Measurements from ENCODE around the gene PSG7. TPM values are rescaled to one million over a fixed set of nuclear protein-coding genes. Genes with fewer than 3 reads are reported as not detected.
"Not testable (repeated sequence)": the region's sequence is repeated elsewhere in the genome, so short reads cannot be mapped to it uniquely, and the experiment has no call there.

PSG7 gene
- total and polyA plus RNA-seq, 2 donors, result 0.07 TPM; not detected in 1

DNA sequence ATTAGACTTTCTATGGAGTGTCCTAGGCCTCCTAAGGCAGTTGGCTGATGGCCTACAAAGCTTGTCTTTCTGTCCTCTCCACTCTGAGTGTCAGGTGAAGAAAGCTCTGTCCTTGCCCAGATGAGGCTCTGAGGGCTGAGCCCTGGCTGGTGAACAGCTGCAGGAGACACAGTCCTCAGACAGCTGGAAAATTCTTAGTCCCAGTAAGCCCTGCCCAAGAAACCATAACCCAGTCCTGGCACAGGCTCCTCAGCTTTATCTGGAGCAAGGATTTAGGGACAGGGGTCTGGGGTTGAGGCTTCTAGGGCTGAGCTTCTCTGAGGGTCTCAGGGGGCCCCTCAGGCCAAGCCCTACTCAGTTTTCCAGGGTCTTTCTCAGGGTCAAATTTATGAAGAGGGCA, 2.3 kb downstream of the PSG7 start:
- not testable (repeated sequence) for H3K27me3 ChIP-seq (ENCODE audit: control insufficient read depth in 2 of 2, insufficient read depth in 1 of 2, low read length in 1 of 2); H3K4me3 ChIP-seq (ENCODE audit: low read length in 2 of 2); DNase-seq (ENCODE audit: low read depth in 6 of 9, low spot score in 9 of 9)

DNA sequence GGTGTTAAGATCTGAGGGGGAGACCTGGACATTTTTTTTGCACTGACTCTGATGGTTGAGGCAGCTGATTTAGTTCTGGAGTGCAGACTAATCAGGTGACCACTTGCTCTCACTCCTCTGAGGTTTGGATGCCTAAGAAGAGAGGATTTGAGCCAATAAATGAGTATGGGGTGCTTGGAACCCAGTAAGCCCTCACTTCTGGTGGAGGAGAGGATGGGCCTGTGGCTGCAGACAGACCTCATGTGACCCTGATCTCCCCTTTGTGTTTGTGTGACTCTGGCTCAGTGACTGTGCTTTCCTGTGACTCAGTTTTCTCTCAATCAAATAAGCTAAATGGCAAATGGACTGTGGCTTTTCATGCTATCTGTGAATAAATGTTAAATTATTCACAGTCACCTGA, 2.8 kb downstream of the PSG7 start:
- not testable (repeated sequence) for H3K9me3 ChIP-seq (ENCODE audit: control insufficient read depth in 2 of 2, insufficient read depth in 1 of 2, low read length in 1 of 2); H3K4me1 ChIP-seq (ENCODE audit: control insufficient read depth in 2 of 2, insufficient read depth in 2 of 2, low read length in 2 of 2); H3K4me3 ChIP-seq (ENCODE audit: low read length in 2 of 2); H3K27me3 ChIP-seq (ENCODE audit: control insufficient read depth in 2 of 2, insufficient read depth in 1 of 2, low read length in 1 of 2); H3K36me3 ChIP-seq (ENCODE audit: control insufficient read depth in 2 of 2, insufficient read depth in 2 of 2, low read length in 1 of 2); DNase-seq (ENCODE audit: low read depth in 6 of 9, low spot score in 9 of 9); H3K27ac ChIP-seq (ENCODE audit: low read depth in 1 of 2, low read length in 1 of 2)

More for the DNA sequence above, 2.3 kb downstream of the PSG7 start:
- H3K4me1 ChIP-seq (ENCODE audit: control insufficient read depth in 2 of 2, insufficient read depth in 2 of 2, low read length in 2 of 2); H3K36me3 ChIP-seq (ENCODE audit: control insufficient read depth in 2 of 2, insufficient read depth in 2 of 2, low read length in 1 of 2); H3K9me3 ChIP-seq (ENCODE audit: control insufficient read depth in 2 of 2, insufficient read depth in 1 of 2, low read length in 1 of 2); H3K27ac ChIP-seq (ENCODE audit: low read depth in 1 of 2, low read length in 1 of 2): not testable (repeated sequence)

DNA sequence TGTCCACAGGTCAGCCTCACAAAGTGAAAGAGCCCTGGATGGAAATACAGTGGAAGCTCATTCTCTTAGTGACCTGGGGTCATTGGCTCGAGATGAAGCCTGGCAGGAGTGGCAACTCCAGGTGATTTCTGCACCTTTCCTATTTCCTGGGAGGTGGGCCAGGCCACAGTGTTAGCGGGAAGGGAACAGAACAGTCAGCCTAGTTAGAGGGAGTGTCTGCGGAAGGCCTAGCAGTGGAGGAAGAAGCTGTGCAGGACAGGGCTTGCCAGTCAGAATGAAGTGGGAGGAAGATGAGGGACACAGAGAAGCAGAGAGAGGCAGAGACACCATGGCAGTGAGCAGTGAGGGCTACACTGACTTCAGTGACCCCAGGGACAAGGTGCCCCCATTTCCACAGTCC, 3.6 kb downstream of the PSG7 start:
- H3K36me3 ChIP-seq (ENCODE audit: control insufficient read depth in 2 of 2, insufficient read depth in 2 of 2, low read length in 1 of 2); DNase-seq (ENCODE audit: low read depth in 6 of 9, low spot score in 9 of 9); H3K27me3 ChIP-seq (ENCODE audit: control insufficient read depth in 2 of 2, insufficient read depth in 1 of 2, low read length in 1 of 2); H3K4me1 ChIP-seq (ENCODE audit: control insufficient read depth in 2 of 2, insufficient read depth in 2 of 2, low read length in 2 of 2); H3K4me3 ChIP-seq (ENCODE audit: low read length in 2 of 2); H3K27ac ChIP-seq (ENCODE audit: low read depth in 1 of 2, low read length in 1 of 2); H3K9me3 ChIP-seq (ENCODE audit: control insufficient read depth in 2 of 2, insufficient read depth in 1 of 2, low read length in 1 of 2): not testable (repeated sequence)
- WGBS, result 85% methylated on average over 3 of the region's 3 CpGs

DNA sequence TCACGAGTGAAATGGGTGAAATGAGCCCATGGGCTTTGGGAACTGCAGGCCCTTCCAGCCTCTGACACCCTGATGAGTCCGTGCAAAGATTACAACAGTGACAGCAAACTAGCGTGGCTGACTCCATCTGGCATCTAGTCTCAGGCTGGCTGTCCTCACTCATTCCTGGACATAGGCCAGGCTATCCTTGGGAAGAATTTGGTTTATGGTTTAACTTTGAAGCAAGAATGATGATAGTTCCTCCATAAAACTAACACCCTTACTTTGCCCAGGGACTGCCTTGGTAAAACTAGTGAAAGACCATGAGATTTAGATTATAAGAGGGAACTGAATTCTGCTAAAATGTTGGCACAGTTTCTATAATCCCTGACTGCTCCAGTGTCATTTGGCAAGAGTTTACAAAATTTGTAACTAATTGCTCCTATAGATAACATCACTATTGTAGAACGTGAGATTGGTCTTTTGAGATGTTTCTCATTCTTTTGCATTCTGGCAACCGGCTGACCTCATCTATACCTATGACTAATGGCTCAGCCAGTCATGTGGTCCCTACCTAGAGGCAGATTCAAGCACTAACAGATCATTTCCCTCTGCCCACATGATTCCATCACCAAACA, 4.4 kb downstream of the PSG7 start:
- DNase-seq (ENCODE audit: low read depth in 6 of 9, low spot score in 9 of 9); H3K27ac ChIP-seq (ENCODE audit: low read depth in 1 of 2, low read length in 1 of 2); H3K36me3 ChIP-seq (ENCODE audit: control insufficient read depth in 2 of 2, insufficient read depth in 2 of 2, low read length in 1 of 2); H3K4me3 ChIP-seq (ENCODE audit: low read length in 2 of 2); H3K9me3 ChIP-seq (ENCODE audit: control insufficient read depth in 2 of 2, insufficient read depth in 1 of 2, low read length in 1 of 2); H3K4me1 ChIP-seq (ENCODE audit: control insufficient read depth in 2 of 2, insufficient read depth in 2 of 2, low read length in 2 of 2); H3K27me3 ChIP-seq (ENCODE audit: control insufficient read depth in 2 of 2, insufficient read depth in 1 of 2, low read length in 1 of 2): not testable (repeated sequence)
- 84% methylated on average over 5 of the region's 5 CpGs for WGBS

DNA sequence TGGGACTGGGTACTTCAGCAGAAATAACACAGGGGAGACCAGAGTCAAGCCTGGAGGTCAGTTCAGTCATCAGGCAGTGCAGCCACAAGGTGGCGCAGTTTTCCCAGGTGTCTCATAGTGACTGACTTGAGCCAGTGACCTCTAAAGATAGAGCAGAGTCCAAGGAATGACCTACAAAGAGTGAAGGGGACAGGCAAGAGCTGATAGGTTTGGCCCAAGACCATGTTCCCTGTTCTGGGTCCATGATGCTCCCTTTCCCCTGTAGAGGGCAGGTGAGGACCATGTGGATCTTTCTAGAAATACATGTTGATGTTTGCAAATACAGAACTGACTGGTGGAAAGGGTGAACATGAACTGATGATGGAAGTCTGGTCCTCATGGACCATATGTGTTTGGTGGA, 6.8 kb downstream of the PSG7 start:
- 3% methylated on average over 1 of the region's 1 CpG for WGBS
- not testable (repeated sequence) for H3K27me3 ChIP-seq (ENCODE audit: control insufficient read depth in 2 of 2, insufficient read depth in 1 of 2, low read length in 1 of 2); H3K27ac ChIP-seq (ENCODE audit: low read depth in 1 of 2, low read length in 1 of 2); H3K4me1 ChIP-seq (ENCODE audit: control insufficient read depth in 2 of 2, insufficient read depth in 2 of 2, low read length in 2 of 2); H3K36me3 ChIP-seq (ENCODE audit: control insufficient read depth in 2 of 2, insufficient read depth in 2 of 2, low read length in 1 of 2); H3K4me3 ChIP-seq (ENCODE audit: low read length in 2 of 2); DNase-seq (ENCODE audit: low read depth in 6 of 9, low spot score in 9 of 9); H3K9me3 ChIP-seq (ENCODE audit: control insufficient read depth in 2 of 2, insufficient read depth in 1 of 2, low read length in 1 of 2)

DNA sequence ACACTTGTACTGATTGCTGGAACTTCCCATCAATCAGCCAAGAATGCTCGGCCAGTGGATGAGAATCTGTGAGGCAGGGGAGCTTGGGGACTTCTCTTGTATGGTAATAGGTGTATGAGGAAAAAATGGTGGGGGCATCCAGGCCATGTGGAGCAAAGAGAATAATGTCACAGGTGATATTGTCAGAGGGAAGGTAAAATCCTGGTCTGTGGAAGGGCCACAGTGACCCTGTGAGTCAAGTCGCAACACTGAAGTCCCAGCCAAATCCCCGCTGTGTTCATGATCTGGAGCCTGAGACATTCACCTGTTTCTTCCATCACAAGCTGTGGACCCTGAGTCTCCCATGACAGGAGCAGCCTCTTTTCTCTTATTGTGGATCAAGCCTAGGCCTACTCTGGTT, 8.1 kb downstream of the PSG7 start:
- Histone ChIP-seq H3K27ac (ENCODE audit: low read depth in 1 of 2, low read length in 1 of 2) (no peak overlapping the region), H3K36me3 (ENCODE audit: control insufficient read depth in 2 of 2, insufficient read depth in 2 of 2, low read length in 1 of 2) (no peaks in the 10 kb centered on the region), H3K4me1 (ENCODE audit: control insufficient read depth in 2 of 2, insufficient read depth in 2 of 2, low read length in 2 of 2) (no peaks in the 10 kb centered on the region), H3K9me3 (ENCODE audit: control insufficient read depth in 2 of 2, insufficient read depth in 1 of 2, low read length in 1 of 2) (no peaks in the 10 kb centered on the region), H3K27me3 (ENCODE audit: control insufficient read depth in 2 of 2, insufficient read depth in 1 of 2, low read length in 1 of 2) (no peaks in the 10 kb centered on the region), H3K4me3 (ENCODE audit: low read length in 2 of 2) (no peak overlapping the region)
- WGBS, result 92% methylated on average over 3 of the region's 3 CpGs
- no peak for DNase-seq (ENCODE audit: low read depth in 6 of 9, low spot score in 9 of 9)

DNA sequence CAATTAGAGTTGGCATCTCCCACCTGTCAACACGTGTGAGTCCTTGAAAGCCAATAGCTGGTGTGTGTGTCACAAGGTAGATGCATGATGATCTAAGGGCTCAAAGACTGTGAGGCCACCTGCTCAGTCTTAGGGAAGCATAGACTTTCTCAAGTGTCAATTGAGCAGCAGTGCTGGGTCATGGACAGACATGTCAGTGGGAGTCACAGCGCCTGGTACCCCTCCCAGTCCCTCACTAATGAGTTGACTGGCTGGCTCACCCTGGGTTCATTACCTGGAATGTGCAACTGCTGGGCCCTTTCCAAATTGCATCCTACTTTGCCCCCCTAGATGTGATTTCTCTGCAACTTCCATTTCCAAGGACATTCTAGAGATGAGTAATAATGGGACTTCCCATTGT, 10.2 kb downstream of the PSG7 start:
- H3K27ac ChIP-seq (ENCODE audit: low read depth in 1 of 2, low read length in 1 of 2), result no peak overlapping the region
- no peaks in the 10 kb centered on the region for H3K9me3 ChIP-seq (ENCODE audit: control insufficient read depth in 2 of 2, insufficient read depth in 1 of 2, low read length in 1 of 2)
- no peak overlapping the region for H3K4me3 ChIP-seq (ENCODE audit: low read length in 2 of 2)
- H3K27me3 ChIP-seq (ENCODE audit: control insufficient read depth in 2 of 2, insufficient read depth in 1 of 2, low read length in 1 of 2), result no peaks in the 10 kb centered on the region
- DNase-seq (ENCODE audit: low read depth in 6 of 9, low spot score in 9 of 9), result no peak
- 75% methylated on average over 2 of the region's 2 CpGs for WGBS
- no peaks in the 10 kb centered on the region for H3K36me3 ChIP-seq (ENCODE audit: control insufficient read depth in 2 of 2, insufficient read depth in 2 of 2, low read length in 1 of 2)
- no peaks in the 10 kb centered on the region for H3K4me1 ChIP-seq (ENCODE audit: control insufficient read depth in 2 of 2, insufficient read depth in 2 of 2, low read length in 2 of 2)

DNA sequence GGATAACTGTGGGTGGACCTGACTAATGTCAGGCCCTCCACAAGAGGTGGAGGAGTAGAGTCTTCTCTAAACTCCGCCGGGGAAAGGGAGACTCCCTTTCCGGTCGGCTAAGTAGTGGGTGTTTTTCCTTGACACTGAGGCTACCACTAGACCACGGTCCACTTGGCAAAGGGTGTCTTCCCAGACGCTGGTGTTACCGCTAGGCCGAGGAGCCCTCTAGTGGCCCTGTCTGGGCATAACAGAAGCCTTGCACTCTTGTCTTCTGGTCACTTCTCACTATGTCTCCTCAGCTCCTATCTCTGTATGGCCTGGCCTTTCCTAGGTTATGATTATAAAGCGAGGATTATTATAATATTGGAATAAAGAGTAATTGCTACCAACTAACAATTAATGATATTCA, 13.9 kb downstream of the PSG7 start:
- peak in 2 of 9 donors; percentile 2 to 3 for DNase-seq (ENCODE audit: low read depth in 6 of 9, low spot score in 9 of 9)
- not testable (repeated sequence) for H3K27me3 ChIP-seq (ENCODE audit: control insufficient read depth in 2 of 2, insufficient read depth in 1 of 2, low read length in 1 of 2); H3K27ac ChIP-seq (ENCODE audit: low read depth in 1 of 2, low read length in 1 of 2); H3K4me1 ChIP-seq (ENCODE audit: control insufficient read depth in 2 of 2, insufficient read depth in 2 of 2, low read length in 2 of 2); H3K9me3 ChIP-seq (ENCODE audit: control insufficient read depth in 2 of 2, insufficient read depth in 1 of 2, low read length in 1 of 2); H3K36me3 ChIP-seq (ENCODE audit: control insufficient read depth in 2 of 2, insufficient read depth in 2 of 2, low read length in 1 of 2); H3K4me3 ChIP-seq (ENCODE audit: low read length in 2 of 2)
- WGBS, result 52% methylated on average over 9 of the region's 9 CpGs

DNA sequence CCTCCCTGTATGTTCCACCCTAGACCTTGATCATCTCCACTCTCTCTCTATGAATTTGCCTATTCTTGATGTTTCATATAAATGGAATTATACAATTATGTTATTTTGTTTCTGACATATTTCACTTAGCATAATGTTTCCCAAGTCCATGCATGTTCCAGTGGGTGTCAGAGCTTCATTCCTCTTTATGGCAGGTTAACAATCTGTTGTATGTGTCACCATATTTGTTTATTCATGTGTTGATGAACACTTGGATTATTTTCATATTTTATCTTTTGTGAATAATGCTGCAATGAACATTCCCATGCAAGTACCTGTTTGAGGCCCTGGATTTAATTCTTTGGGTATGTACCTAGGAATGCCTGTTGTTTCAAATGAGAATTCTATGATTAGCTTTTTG, 16.0 kb downstream of the PSG7 start:
- H3K4me3 ChIP-seq (ENCODE audit: low read length in 2 of 2); H3K9me3 ChIP-seq (ENCODE audit: control insufficient read depth in 2 of 2, insufficient read depth in 1 of 2, low read length in 1 of 2); DNase-seq (ENCODE audit: low read depth in 6 of 9, low spot score in 9 of 9); H3K36me3 ChIP-seq (ENCODE audit: control insufficient read depth in 2 of 2, insufficient read depth in 2 of 2, low read length in 1 of 2); H3K4me1 ChIP-seq (ENCODE audit: control insufficient read depth in 2 of 2, insufficient read depth in 2 of 2, low read length in 2 of 2); H3K27me3 ChIP-seq (ENCODE audit: control insufficient read depth in 2 of 2, insufficient read depth in 1 of 2, low read length in 1 of 2); H3K27ac ChIP-seq (ENCODE audit: low read depth in 1 of 2, low read length in 1 of 2): not testable (repeated sequence)

GRCh38 chr19:42919757-42920079, 17.3 kb downstream of the PSG7 start:
- DNase-seq (ENCODE audit: low read depth in 6 of 9, low spot score in 9 of 9), result no peak
- no peak overlapping the region for H3K27ac ChIP-seq (ENCODE audit: low read depth in 1 of 2, low read length in 1 of 2)
- H3K27me3 ChIP-seq (ENCODE audit: control insufficient read depth in 2 of 2, insufficient read depth in 1 of 2, low read length in 1 of 2), result no peaks in the 10 kb centered on the region
- WGBS, result 19% methylated on average over 3 of the region's 3 CpGs
- H3K4me1 ChIP-seq (ENCODE audit: control insufficient read depth in 2 of 2, insufficient read depth in 2 of 2, low read length in 2 of 2), result no peaks in the 10 kb centered on the region
- no peak overlapping the region for H3K4me3 ChIP-seq (ENCODE audit: low read length in 2 of 2)
- H3K36me3 ChIP-seq (ENCODE audit: control insufficient read depth in 2 of 2, insufficient read depth in 2 of 2, low read length in 1 of 2), result no peaks in the 10 kb centered on the region
- no peaks in the 10 kb centered on the region for H3K9me3 ChIP-seq (ENCODE audit: control insufficient read depth in 2 of 2, insufficient read depth in 1 of 2, low read length in 1 of 2)

Data from thymus (tissue), 11 donors.